GM21423 (cell line): Measurements from ENCODE around the gene PI4K2A.

Source experiments
- ATAC-seq: cut with Tn5 transposase; IDR thresholded peaks from one replicate; pipeline ENCODE4 v1.9.1; 2021; ENCODE audit warnings: mild to moderate bottlenecking, moderate library complexity; ENCODE audit not compliant: unreplicated experiment

PI4K2A gene

GRCh38 chr10:97703398-97704067 is 63.1 kb downstream of the PI4K2A start:
- ATAC-seq: no peak

- no peak for ATAC-seq
These were observed 63.9 kb downstream of the PI4K2A start for GRCh38 chr10:97704341-97704740.

- no peak for ATAC-seq
These were observed 64.7 kb downstream of the PI4K2A start for GRCh38 chr10:97705006-97705670.

GRCh38 chr10:97707134-97707861 is 66.8 kb downstream of the PI4K2A start:
- ATAC-seq: no peak

GRCh38 chr10:97708167-97708566 is 67.7 kb downstream of the PI4K2A start:
- no peak for ATAC-seq

- no peak for ATAC-seq
These were observed 68.8 kb downstream of the PI4K2A start for GRCh38 chr10:97708976-97709946.

GRCh38 chr10:97711640-97712572 is 71.4 kb downstream of the PI4K2A start:
- ATAC-seq: no peak

- ATAC-seq: no peak
These were observed 72.9 kb downstream of the PI4K2A start, which contains the start of gene MARVELD1 for GRCh38 chr10:97713339-97713825. Gene MARVELD1 (plus strand): TSS chr10:97713730. CDS start chr10:97713877, 147 bp downstream.

- ATAC-seq: peak; percentile 78
These were observed 73.4 kb downstream of the PI4K2A start for GRCh38 chr10:97713826-97714400.

GRCh38 chr10:97714401-97715258 is 74.2 kb downstream of the PI4K2A start:
- ATAC-seq: peak; percentile 43

GRCh38 chr10:97715259-97715874 is 74.9 kb downstream of the PI4K2A start:
- ATAC-seq: no peak

GRCh38 chr10:97717627-97718026 is 77.2 kb downstream of the PI4K2A start:
- ATAC-seq: no peak

GRCh38 chr10:97718178-97718577 is 77.7 kb downstream of the PI4K2A start:
- ATAC-seq: no peak

- no peak for ATAC-seq
These were observed 78.2 kb downstream of the PI4K2A start for GRCh38 chr10:97718659-97719142.

- no peak for ATAC-seq
These were observed 79.1 kb downstream of the PI4K2A start for GRCh38 chr10:97719602-97720001.

- ATAC-seq: no peak
These were observed 81.7 kb downstream of the PI4K2A start for GRCh38 chr10:97721871-97722780.
